GM19238 (cell line): ENCODE results near the gene NRIP3.

Experiments used
- DNase-seq: peaks from one replicate; pipeline ENCODE4 v3.0.0; 2011; ENCODE audit warnings: low spot score; ENCODE audit not compliant: insufficient read length

Gene NRIP3

GRCh38 chr11:8932564-8933180 is 71.1 kb downstream of the NRIP3 start, which contains the start of gene C11orf16:
TSS of gene C11orf16 (minus strand) at chr11:8932947. CDS start at chr11:8932308, 639 bp downstream.
- DNase-seq = no peak
